ENCODE data around the gene SNAI3.

DNA sequence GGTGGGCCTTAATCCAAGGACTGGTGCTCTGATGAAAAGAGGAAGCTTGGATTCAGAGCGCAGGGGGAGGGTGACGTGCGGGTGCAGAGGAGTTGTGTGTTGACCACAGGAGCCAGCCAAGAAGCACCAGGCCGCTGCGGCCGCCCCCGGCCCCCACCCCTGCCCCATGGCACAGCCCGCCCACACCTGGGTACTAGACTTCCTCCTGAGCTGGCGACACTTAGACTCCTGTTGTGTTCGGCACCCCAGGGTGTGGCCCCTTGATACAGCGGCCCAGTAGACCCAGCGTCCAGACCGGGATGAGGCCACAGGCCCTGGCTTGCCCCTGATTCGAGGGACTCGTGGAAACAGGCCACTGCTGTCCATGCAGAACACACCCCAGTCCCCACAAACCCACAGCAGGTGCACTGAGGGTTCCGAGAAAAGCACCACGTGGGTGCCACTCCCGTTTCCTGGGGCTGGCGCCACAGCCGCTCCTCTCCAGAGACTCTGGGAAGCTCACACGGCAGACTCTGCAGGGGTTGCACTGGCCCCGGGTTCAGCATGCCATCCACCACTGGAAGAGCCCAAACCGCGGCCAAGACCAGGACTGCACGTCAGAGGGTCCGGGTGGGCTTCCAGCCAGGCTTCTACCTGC lies 5.7 kb upstream of the SNAI3 start:
- no peak for TF ChIP-seq EZH2 (IDR thresholded peaks at IDR 0.05)
- TF ChIP-seq, protein P1, sequence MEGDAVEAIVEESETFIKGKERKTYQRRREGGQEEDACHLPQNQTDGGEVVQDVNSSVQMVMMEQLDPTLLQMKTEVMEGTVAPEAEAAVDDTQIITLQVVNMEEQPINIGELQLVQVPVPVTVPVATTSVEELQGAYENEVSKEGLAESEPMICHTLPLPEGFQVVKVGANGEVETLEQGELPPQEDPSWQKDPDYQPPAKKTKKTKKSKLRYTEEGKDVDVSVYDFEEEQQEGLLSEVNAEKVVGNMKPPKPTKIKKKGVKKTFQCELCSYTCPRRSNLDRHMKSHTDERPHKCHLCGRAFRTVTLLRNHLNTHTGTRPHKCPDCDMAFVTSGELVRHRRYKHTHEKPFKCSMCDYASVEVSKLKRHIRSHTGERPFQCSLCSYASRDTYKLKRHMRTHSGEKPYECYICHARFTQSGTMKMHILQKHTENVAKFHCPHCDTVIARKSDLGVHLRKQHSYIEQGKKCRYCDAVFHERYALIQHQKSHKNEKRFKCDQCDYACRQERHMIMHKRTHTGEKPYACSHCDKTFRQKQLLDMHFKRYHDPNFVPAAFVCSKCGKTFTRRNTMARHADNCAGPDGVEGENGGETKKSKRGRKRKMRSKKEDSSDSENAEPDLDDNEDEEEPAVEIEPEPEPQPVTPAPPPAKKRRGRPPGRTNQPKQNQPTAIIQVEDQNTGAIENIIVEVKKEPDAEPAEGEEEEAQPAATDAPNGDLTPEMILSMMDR (IDR thresholded peaks at IDR 0.05 in 2 of 3, conservative IDR thresholded peaks at IDR 0.05 in 1 of 3; ENCODE audit: borderline replicate concordance in 1 of 3, insufficient read depth in 1 of 3, low read depth in 2 of 3, low read length in 2 of 3): no peak
- TF ChIP-seq SIN3A (IDR thresholded peaks at IDR 0.05; ENCODE audit: low read depth): no peak
- no peak for TF ChIP-seq JUND (IDR thresholded peaks at IDR 0.05)
- no peak for TF ChIP-seq EZH2phosphoT487 (IDR thresholded peaks at IDR 0.05; ENCODE audit: borderline replicate concordance)
- TF ChIP-seq, protein P2, sequence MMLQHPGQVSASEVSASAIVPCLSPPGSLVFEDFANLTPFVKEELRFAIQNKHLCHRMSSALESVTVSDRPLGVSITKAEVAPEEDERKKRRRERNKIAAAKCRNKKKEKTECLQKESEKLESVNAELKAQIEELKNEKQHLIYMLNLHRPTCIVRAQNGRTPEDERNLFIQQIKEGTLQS (IDR thresholded peaks at IDR 0.05): no peak
- TF ChIP-seq, protein P3, sequence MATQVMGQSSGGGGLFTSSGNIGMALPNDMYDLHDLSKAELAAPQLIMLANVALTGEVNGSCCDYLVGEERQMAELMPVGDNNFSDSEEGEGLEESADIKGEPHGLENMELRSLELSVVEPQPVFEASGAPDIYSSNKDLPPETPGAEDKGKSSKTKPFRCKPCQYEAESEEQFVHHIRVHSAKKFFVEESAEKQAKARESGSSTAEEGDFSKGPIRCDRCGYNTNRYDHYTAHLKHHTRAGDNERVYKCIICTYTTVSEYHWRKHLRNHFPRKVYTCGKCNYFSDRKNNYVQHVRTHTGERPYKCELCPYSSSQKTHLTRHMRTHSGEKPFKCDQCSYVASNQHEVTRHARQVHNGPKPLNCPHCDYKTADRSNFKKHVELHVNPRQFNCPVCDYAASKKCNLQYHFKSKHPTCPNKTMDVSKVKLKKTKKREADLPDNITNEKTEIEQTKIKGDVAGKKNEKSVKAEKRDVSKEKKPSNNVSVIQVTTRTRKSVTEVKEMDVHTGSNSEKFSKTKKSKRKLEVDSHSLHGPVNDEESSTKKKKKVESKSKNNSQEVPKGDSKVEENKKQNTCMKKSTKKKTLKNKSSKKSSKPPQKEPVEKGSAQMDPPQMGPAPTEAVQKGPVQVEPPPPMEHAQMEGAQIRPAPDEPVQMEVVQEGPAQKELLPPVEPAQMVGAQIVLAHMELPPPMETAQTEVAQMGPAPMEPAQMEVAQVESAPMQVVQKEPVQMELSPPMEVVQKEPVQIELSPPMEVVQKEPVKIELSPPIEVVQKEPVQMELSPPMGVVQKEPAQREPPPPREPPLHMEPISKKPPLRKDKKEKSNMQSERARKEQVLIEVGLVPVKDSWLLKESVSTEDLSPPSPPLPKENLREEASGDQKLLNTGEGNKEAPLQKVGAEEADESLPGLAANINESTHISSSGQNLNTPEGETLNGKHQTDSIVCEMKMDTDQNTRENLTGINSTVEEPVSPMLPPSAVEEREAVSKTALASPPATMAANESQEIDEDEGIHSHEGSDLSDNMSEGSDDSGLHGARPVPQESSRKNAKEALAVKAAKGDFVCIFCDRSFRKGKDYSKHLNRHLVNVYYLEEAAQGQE (IDR thresholded peaks at IDR 0.05; ENCODE audit: low read depth): no peak
